K562 (cell line): ENCODE results near the gene APOL2. TPM values are rescaled to one million over a fixed set of nuclear protein-coding genes. Genes with fewer than 3 reads are reported as not detected.

ENCODE experiments used
- ATAC-seq: fragments of 200-7000 bp; cut with Tn5 transposase; 3 replicates; pipeline ENCODE4 v1.9.1; 2020; ENCODE audit warnings: moderate library complexity
- BruUV-seq: library from RNA; stranded (reverse); fragments of 400-500 nt; replicated peaks from 2 replicates; lab custom pipeline; 2021; lab: Mats Ljungman, UMichigan
- CTCF ChIA-PET: fragments of 300-600 bp; formaldehyde crosslinking; extraction: SDS; loops from one replicate; lab custom pipeline; 2021; ENCODE audit warnings: low intra/inter-chr PET ratio; lab: Yijun Ruan, JAX
- POLR2A ChIA-PET: fragments of 300-600, 350-650 bp; sonication (Branson Sonifier 250); formaldehyde crosslinking; extraction: SDS; loops from one replicate; lab custom pipeline; 2021; ENCODE audit warnings: antibody characterized with exemption, inconsistent platforms; lab: Yijun Ruan, JAX
- DNase-seq, 4 experiments: peaks; one replicate each; pipeline versions ENCODE4 v3.0.0 to v3.0.0-alpha.2; 2011 to 2018; ENCODE audit warnings: low spot score in 3 of 4, mixed read lengths in 3 of 4; ENCODE audit errors: extremely low read depth in 1 of 4
- FAIRE-seq: peaks from 2 replicates; lab custom pipeline; 2011; peaks lifted over from hg19 to GRCh38; lab: Jason Lieb, UNC
- H2AFZ ChIP-seq: 2 replicates; pipeline ENCODE4 v1.6.0; 2011; ENCODE audit warnings: low read depth, low read length, control low read depth, inconsistent platforms
- H3K27ac ChIP-seq: fragments of 200-600 bp; 3 replicates; pipeline ENCODE4 v1.8.0; 2011; ENCODE audit warnings: low read depth, mild to moderate bottlenecking, control low read depth, inconsistent platforms, low read length, moderate library complexity, mixed read lengths; ENCODE audit errors: extremely low read depth
- H3K27me3 ChIP-seq, 2 experiments: fragments of 300-600 bp in 1 of 2; 2 replicates in 1 of 2; 3 replicates in 1 of 2; pipeline versions ENCODE4 v1.6.0 to v1.8.0; 2011; ENCODE audit warnings: inconsistent platforms in 2 of 2, low read length in 2 of 2, mild to moderate bottlenecking in 1 of 2, mixed read lengths in 1 of 2, moderate library complexity in 1 of 2; ENCODE audit not compliant: control insufficient read depth in 2 of 2, insufficient read depth in 2 of 2
- H3K36me3 ChIP-seq: fragments of 300-600 bp; 3 replicates; pipeline ENCODE4 v1.8.0; 2011; ENCODE audit warnings: mild to moderate bottlenecking, low read length, inconsistent platforms; ENCODE audit not compliant: control insufficient read depth, insufficient read depth
- H3K4me1 ChIP-seq, 2 experiments: fragments of 200-600 bp in 1 of 2; replicated peaks in 1 of 2; 2 replicates in 1 of 2; 3 replicates in 1 of 2; pipeline versions ENCODE4 v1.5.1 to v1.8.0; 2011; ENCODE audit warnings: inconsistent platforms in 2 of 2, low read length in 2 of 2, mild to moderate bottlenecking in 1 of 2, mixed read lengths in 1 of 2, moderate library complexity in 1 of 2; ENCODE audit not compliant: control insufficient read depth in 2 of 2, insufficient read depth in 2 of 2
- H3K4me2 ChIP-seq: 2 replicates; pipeline ENCODE4 v1.6.1; 2011; ENCODE audit warnings: low read length, control low read depth, inconsistent platforms, mixed read lengths; ENCODE audit not compliant: insufficient read depth
- H3K4me3 ChIP-seq: fragments of 200-600 bp; sonication (generic), shearing (Covaris generic); 2 replicates; pipeline ENCODE4 v1.5.1; 2016; ENCODE audit warnings: control low read depth, inconsistent platforms
- H3K79me2 ChIP-seq: fragments of 200-600 bp; 3 replicates; pipeline ENCODE4 v1.8.0; 2011; ENCODE audit warnings: low read length, inconsistent platforms; ENCODE audit not compliant: control insufficient read depth, insufficient read depth
- H3K9ac ChIP-seq, 2 experiments: 2 replicates each; pipeline versions ENCODE4 v1.6.0 to v1.6.1; 2011; ENCODE audit warnings: low read depth in 2 of 2, low read length in 2 of 2, control low read depth in 1 of 2, inconsistent platforms in 1 of 2, mild to moderate bottlenecking in 1 of 2, mixed read lengths in 1 of 2; ENCODE audit not compliant: insufficient read depth in 1 of 2
- H3K9me1 ChIP-seq: one replicate; pipeline ENCODE4 v1.6.0; 2011; ENCODE audit warnings: inconsistent platforms, mild to moderate bottlenecking, low read length, moderate library complexity; ENCODE audit not compliant: control insufficient read depth, insufficient read depth
- H3K9me3 ChIP-seq: replicated peaks from 2 replicates; pipeline ENCODE4 v1.5.1; 2011; ENCODE audit warnings: low read depth, low read length, inconsistent platforms; ENCODE audit not compliant: control insufficient read depth, insufficient read depth
- H4K20me1 ChIP-seq: replicated peaks from 2 replicates; pipeline ENCODE4 v1.6.1; 2011; ENCODE audit warnings: low read length, inconsistent platforms, mixed read lengths; ENCODE audit not compliant: control insufficient read depth, insufficient read depth
- ARHGAP35 ChIP-seq: fragments of 450-650 bp; IDR thresholded peaks from 2 replicates; pipeline ENCODE4 v1.6.1; 2018; ENCODE audit not compliant: partially characterized antibody
- ATF7 ChIP-seq: fragments of 450-650 bp; IDR thresholded peaks from 2 replicates; pipeline ENCODE4 v1.7.1; 2014; ENCODE audit warnings: mild to moderate bottlenecking, moderate library complexity
- BRD9 ChIP-seq: fragments of 450-650 bp; IDR thresholded peaks from 2 replicates; pipeline ENCODE4 v1.6.1; 2018; ENCODE audit warnings: low read depth; ENCODE audit not compliant: partially characterized antibody
- C11orf30 ChIP-seq: fragments of 450-650 bp; IDR thresholded peaks from 2 replicates; pipeline ENCODE4 v1.6.1; 2016; ENCODE audit warnings: low read depth, mild to moderate bottlenecking
- CHD4 ChIP-seq: fragments of 200-600 bp; sonication (generic); IDR thresholded peaks from 3 replicates; pipeline ENCODE4 v1.6.1; 2012; ENCODE audit warnings: low read depth, mild to moderate bottlenecking, mixed read lengths, low read length, inconsistent platforms; ENCODE audit not compliant: insufficient read depth, insufficient replicate concordance, poor library complexity, severe bottlenecking
- DMBX1 ChIP-seq: fragments of 250-450 bp; sonication (Bioruptor Pico); IDR thresholded peaks from 2 replicates; pipeline ENCODE4 v1.8.0; 2022; ENCODE audit warnings: inconsistent platforms, mild to moderate bottlenecking, moderate library complexity, borderline replicate concordance
- EP400 ChIP-seq: fragments of 450-650 bp; IDR thresholded peaks from 2 replicates; pipeline ENCODE4 v1.6.1; 2017; ENCODE audit warnings: antibody characterized with exemption, mild to moderate bottlenecking, moderate library complexity
- NR2F6 ChIP-seq: fragments of 450-650 bp; formaldehyde crosslinking; IDR thresholded peaks from 2 replicates; pipeline ENCODE4 v1.4.0; 2020; ENCODE audit warnings: mild to moderate bottlenecking
- SAP30 ChIP-seq: fragments of 200-600 bp; sonication (generic); IDR thresholded peaks from 2 replicates; pipeline ENCODE4 v1.6.1; 2012; ENCODE audit warnings: borderline replicate concordance, low read depth, mild to moderate bottlenecking, moderate library complexity, low read length, control low read depth, inconsistent platforms; ENCODE audit not compliant: insufficient read depth, poor library complexity, severe bottlenecking
- ZNF121 ChIP-seq: sonication (generic); formaldehyde crosslinking; conservative IDR thresholded peaks from 2 replicates; pipeline ENCODE4 v1.8.0; 2022; ENCODE audit warnings: missing genetic modification reagents
- ZNF436 ChIP-seq: fragments of 250-450, 450-650 bp; sonication (Bioruptor Pico); formaldehyde crosslinking; IDR thresholded peaks from 2 replicates; pipeline ENCODE4 v1.7.0; 2020; ENCODE audit warnings: mild to moderate bottlenecking
- ZNF766 ChIP-seq: fragments of 200-800 bp; sonication (Bioruptor generic); conservative IDR thresholded peaks from 2 replicates; pipeline ENCODE4 v1.6.1; 2016; ENCODE audit warnings: missing genetic modification characterization, missing compliant biosample characterization
- WGBS: fragments of 100-300 bp; shearing (Covaris generic); methylation state at CpG from one replicate; pipeline ENCODE4 v1.1.6; 2016; ENCODE audit warnings: low coverage, mixed read lengths; ENCODE audit not compliant: insufficient coverage; ENCODE audit errors: missing lambda C conversion rate; 5-methylcytosine and 5-hydroxymethylcytosine counted together
- in situ Hi-C: fragments of 300-500 bp; cut with MboI; formaldehyde crosslinking; loops from 4 replicates; pipeline ENCODE4 v1.15.0; 2018; ENCODE audit warnings: inconsistent platforms, mixed read lengths
- intact Hi-C: fragments of 100-400 bp; cut with micrococcal nuclease; formaldehyde crosslinking; loops from 2 replicates; pipeline ENCODE4 v1.14.2; 2022
- polyA plus RNA-seq, 8 experiments: library from polyadenylated mRNA; depleted of rRNA in 4 of 8; stranded (reverse) in 5 of 8; unstranded in 3 of 8; fragments of >200 nt; fragmentation: Nextera tagmentation in 2 of 8; fragmentation: Illumina TruSeq in 1 of 8; extraction: Ambion mirVana in 2 of 8; extraction: Trizol in 1 of 8; gene quantifications; 2 replicates each; pipeline versions ENCODE4 v1.2.1 to v1.2.3, GENCODE V29; 2011 to 2014; ENCODE audit warnings: inconsistent platforms in 1 of 8, missing spikeins in 1 of 8
- total RNA-seq, 7 experiments: library from RNA; depleted of rRNA in 6 of 7; stranded (reverse); fragments of >200 nt in 6 of 7; fragmentation: Illumina TruSeq in 2 of 7; extraction: Trizol in 2 of 7; gene quantifications; 2 replicates each; pipeline versions ENCODE4 v1.2.1 to v1.2.3, GENCODE V29; 2011 to 2021; ENCODE audit warnings: low replicate concordance in 1 of 7
- TF ChIP-seq, protein P1 (sequence below): fragments of 250-450 bp; sonication (Bioruptor Pico); IDR thresholded peaks from 2 replicates; pipeline ENCODE4 v1.5.0; 2021

Gene APOL2
- total and polyA plus RNA-seq, 9 of the 15 experiments (the other 6 are each of a cell fraction or from before 2014, with no cell fraction given): 2.7 to 10.6 (median 8.9) TPM

DNA sequence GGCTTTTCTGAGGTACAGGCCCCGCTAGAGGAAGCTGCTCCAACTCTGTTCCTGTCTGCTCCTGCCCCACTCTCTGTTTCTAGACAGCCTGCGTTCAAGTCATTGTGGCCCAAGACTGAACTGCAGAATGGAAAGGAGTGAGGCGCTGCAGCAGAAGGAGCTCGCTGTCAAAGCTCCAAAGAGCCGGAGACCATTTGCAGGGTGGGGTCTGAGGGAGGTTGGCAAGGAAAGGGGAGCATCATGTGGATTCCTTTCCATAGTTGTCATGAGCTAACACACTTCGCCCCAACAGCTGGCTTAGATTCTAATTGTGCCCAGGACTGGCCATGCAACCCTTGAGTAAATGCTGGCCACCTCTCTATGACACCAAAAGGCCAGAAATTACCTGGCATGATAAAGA lies 56.5 kb downstream of the APOL2 start (continued):
- TF ChIP-seq, protein P1, sequence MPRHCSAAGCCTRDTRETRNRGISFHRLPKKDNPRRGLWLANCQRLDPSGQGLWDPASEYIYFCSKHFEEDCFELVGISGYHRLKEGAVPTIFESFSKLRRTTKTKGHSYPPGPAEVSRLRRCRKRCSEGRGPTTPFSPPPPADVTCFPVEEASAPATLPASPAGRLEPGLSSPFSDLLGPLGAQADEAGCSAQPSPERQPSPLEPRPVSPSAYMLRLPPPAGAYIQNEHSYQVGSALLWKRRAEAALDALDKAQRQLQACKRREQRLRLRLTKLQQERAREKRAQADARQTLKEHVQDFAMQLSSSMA: no peak
- TF ChIP-seq CHD4: no peak
- TF ChIP-seq ZNF436 (CRISPR knock-in tag): no peak

DNA sequence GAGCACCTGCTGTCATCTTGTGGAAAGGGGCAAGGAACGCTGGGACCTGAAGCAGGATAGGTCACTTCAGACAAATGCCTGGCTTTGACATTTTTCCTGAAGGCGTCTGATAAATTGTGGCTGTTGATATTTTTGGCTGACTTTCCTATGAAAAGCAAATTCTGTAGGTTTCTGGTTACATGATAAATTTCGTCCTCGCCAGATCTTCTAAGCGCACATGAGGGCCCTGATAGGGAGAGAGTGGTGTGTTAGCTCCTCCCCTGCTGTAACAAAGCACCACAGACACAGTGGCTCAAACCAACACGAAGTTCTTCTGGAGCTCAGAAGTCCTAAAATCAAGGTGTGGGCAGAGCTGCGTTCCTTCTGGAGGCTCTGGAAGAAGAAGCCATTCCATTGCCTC lies 57.3 kb downstream of the APOL2 start:
- no TSS peak for BruUV-seq
- no peaks in the 10 kb centered on the region for H3K36me3 ChIP-seq
- intact Hi-C loops (loop anchor here (5.0 kb wide), 1 partner anchor 40 kb away; no protein-coding TSS in a partner anchor), in situ Hi-C loops (loop anchor here (5.0 kb wide), 1 partner anchor 40 kb away; no protein-coding TSS in a partner anchor)
- peak overlapping the region; percentile 43 for H3K4me2 ChIP-seq
- DNase-seq (peak in 1 of 4 experiments; percentile 25), FAIRE-seq (no peak), ATAC-seq (no peak)
- H3K9me3 ChIP-seq: no peaks in the 10 kb centered on the region
- 4% methylated on average over 7 of the region's 7 CpGs for WGBS
- peak overlapping the region; percentile 25; the same call in 1 of the 2 replicates for H2AFZ ChIP-seq
- TF ChIP-seq ARHGAP35 (no peak), SAP30 (no peak), BRD9 (no peak), ATF7 (no peak), NR2F6 (no peak), C11orf30 (no peak), EP400 (no peak), DMBX1 (no peak), ZNF766 (no peak), ZNF121 (CRISPR knock-in tag) (no peak)
- no peaks in the 10 kb centered on the region for H4K20me1 ChIP-seq
- H3K9me1 ChIP-seq: no peaks in the 10 kb centered on the region
- POLR2A ChIA-PET: interaction anchor here (0.5 to 1.1 kb wide), 4 partner anchors 8 to 353 kb away, joined by 3 to 5 read pairs (median 3); no protein-coding TSS in a partner anchor
- peaks cover 0 to 6% of the 10 kb centered on the region in 2 experiments; a peak in 2 of 5 replicates for H3K4me1 ChIP-seq
- H3K27me3 ChIP-seq: no peaks in the 10 kb centered on the region
- H3K27ac ChIP-seq: no peak overlapping the region
- H3K79me2 ChIP-seq: no peaks in the 10 kb centered on the region
- H3K4me3 ChIP-seq: no peak overlapping the region
- H3K9ac ChIP-seq: no peak overlapping the region
- CTCF ChIA-PET: no interaction called here
